CD8-positive, alpha-beta memory T cell (primary cell): ENCODE measurements around the gene ACTR3C. TPM values are rescaled to one million over a fixed set of nuclear protein-coding genes. Genes with fewer than 3 reads are reported as not detected.

Experiments
- CTCF ChIA-PET: fragments of 350-600 bp; sonication (Branson Sonifier 250); formaldehyde crosslinking; loops from one replicate; lab custom pipeline; 2021; ENCODE audit warnings: antibody characterized with exemption; lab: Charles Lee
- POLR2A ChIA-PET: fragments of 350-600 bp; sonication (Branson Sonifier 250); formaldehyde crosslinking; loops from one replicate; lab custom pipeline; 2021; ENCODE audit warnings: antibody characterized with exemption; lab: Charles Lee
- DNase-seq, 5 donors: peaks; one replicate each; pipeline versions ENCODE4 v3.0.0 to v3.0.0-alpha.2; 2020 to 2022; ENCODE audit warnings: mixed read lengths in 1 of 5
- H3K27ac ChIP-seq: one replicate; pipeline ENCODE4 v1.7.0; 2013; ENCODE audit warnings: low read depth, mild to moderate bottlenecking, low read length, moderate library complexity
- H3K27me3 ChIP-seq: 2 replicates; pipeline ENCODE4 v1.7.0; 2013; ENCODE audit warnings: low read length, mild to moderate bottlenecking; ENCODE audit not compliant: insufficient read depth, poor library complexity, severe bottlenecking
- H3K36me3 ChIP-seq: 2 replicates; pipeline ENCODE4 v1.7.0; 2013; ENCODE audit warnings: mild to moderate bottlenecking, low read length, moderate library complexity; ENCODE audit not compliant: insufficient read depth
- H3K4me1 ChIP-seq: 2 replicates; pipeline ENCODE4 v1.7.0; 2013; ENCODE audit warnings: mild to moderate bottlenecking, low read length, moderate library complexity; ENCODE audit not compliant: insufficient read depth
- H3K4me3 ChIP-seq: 2 replicates; pipeline ENCODE4 v1.7.0; 2013; ENCODE audit warnings: mild to moderate bottlenecking, low read length
- H3K9me3 ChIP-seq: 2 replicates; pipeline ENCODE4 v1.7.0; 2013; ENCODE audit warnings: mild to moderate bottlenecking, low read length
- H3K27ac Mint-ChIP-seq, 8 donors: one replicate each; pipeline ENCODE4 v1.8.0; 2020 to 2021; ENCODE audit warnings: mixed read lengths in 8 of 8, mild to moderate bottlenecking in 6 of 8, inconsistent platforms in 3 of 8, moderate library complexity in 3 of 8
- H3K27me3 Mint-ChIP-seq, 2 donors: one replicate each; pipeline ENCODE4 v1.8.0; 2020 to 2021; ENCODE audit warnings: mixed read lengths in 2 of 2, mild to moderate bottlenecking in 1 of 2, moderate library complexity in 1 of 2
- H3K36me3 Mint-ChIP-seq, 3 donors: one replicate each; pipeline ENCODE4 v1.8.0; 2020 to 2021; ENCODE audit warnings: mixed read lengths in 3 of 3, inconsistent platforms in 1 of 3, mild to moderate bottlenecking in 1 of 3
- H3K4me1 Mint-ChIP-seq, 3 donors: one replicate each; pipeline ENCODE4 v1.8.0; 2020 to 2021; ENCODE audit warnings: mixed read lengths in 3 of 3, inconsistent platforms in 1 of 3, mild to moderate bottlenecking in 1 of 3
- H3K4me3 Mint-ChIP-seq, 7 donors: one replicate each; pipeline ENCODE4 v1.8.0; 2020 to 2021; ENCODE audit warnings: mixed read lengths in 7 of 7, mild to moderate bottlenecking in 6 of 7, moderate library complexity in 4 of 7, inconsistent platforms in 2 of 7
- H3K9me3 Mint-ChIP-seq, 5 donors: one replicate each; pipeline ENCODE4 v1.8.0; 2020 to 2022; ENCODE audit warnings: mixed read lengths in 5 of 5, mild to moderate bottlenecking in 3 of 5, moderate library complexity in 2 of 5, inconsistent platforms in 1 of 5
- polyA plus RNA-seq: library from polyadenylated mRNA; unstranded; fragments of 300-500 nt; fragmentation: Illumina TruSeq; gene quantifications from one replicate; pipeline ENCODE4 v1.2.3, GENCODE V29; 2021
- total RNA-seq, 2 experiments: library from RNA; stranded (reverse); gene quantifications; one replicate each; pipeline ENCODE4 v1.2.3, GENCODE V29; 2021

ACTR3C gene
- total and polyA plus RNA-seq, 3 experiments from 2014 or later, result 4.5 to 6.6 (median 4.7) TPM

DNA sequence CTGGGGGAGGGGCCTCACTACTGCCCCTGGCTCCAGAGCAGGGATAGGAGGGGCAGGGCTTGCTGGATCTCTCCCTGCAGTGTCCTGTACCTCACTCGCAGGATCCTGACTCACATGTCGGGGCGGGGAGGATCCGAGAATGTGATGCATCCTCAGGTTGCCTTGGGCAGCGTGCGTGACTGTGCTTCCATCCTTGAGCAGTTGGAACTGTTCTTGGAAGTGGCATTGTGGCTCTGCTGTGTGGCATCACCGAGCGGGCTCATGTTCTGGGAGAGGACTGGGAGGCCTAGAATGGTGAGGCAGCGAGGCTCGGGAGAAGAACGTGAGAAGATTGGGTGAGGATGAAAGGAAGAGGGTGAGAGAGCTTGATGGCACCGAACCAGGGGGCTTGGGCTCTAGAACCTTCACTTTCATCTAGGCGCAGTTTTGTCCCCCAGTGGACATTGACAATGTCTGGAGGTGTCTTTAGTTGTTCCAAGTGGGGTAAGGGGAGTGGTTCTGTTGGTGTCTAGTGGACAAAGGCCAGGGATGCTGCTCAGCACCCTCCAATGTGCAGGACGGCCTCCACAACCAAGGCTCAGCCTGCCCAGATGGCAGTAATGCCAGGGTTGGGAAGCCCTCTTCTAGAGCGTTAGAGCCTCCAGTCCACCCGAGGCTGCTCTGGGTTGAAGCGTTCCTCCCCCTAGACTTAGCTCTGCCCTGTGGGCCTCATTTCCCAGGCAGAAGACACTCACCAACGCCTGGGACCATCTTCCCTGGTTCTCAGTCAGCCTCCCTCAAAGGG lies 9.7 kb upstream of the ACTR3C start:
- no peaks in the 10 kb centered on the region for H3K27me3 Mint-ChIP-seq
- CTCF ChIA-PET, result no interaction called here

DNA sequence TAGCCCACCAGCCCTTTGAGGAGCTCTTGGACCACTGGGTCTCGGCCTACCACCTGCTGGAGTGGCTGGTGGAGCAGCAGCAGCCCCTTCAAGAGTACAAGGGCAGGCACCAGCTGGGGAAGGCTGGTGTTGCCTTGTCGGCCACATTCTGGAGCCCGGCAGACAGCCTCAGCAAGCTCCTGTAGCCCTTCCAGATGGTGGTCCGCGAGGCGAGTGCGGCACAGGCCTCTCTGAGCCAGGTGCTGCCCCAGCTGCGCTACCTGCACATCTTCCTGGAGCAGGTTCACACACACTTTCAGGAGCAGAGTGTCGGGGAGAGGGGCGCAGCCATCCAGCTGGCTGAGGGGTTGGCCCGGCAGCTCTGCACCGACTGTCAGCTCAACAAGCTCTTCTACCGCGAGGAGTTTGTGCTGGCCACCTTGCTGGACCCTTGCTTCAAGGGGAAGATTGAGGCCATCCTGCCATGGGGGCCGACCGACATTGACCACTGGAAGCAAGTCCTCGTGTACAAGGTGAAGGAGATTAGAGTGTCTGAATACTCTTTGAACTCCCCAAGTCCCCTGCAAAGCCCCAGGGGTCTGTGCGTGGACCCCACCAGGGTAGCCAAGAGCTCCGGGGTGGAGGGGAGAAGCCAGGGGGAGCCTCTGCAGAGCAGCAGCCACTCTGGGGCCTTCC lies 7.0 kb upstream of the ACTR3C start:
- Mint-ChIP-seq H3K36me3 (peaks cover 0 to 52% (median 13%) of the 10 kb centered on the region in 3 donors), H3K9me3 (no peaks in the 10 kb centered on the region), H3K4me3 (no peak overlapping the region), H3K27ac (no peak overlapping the region), H3K4me1 (peaks cover 0 to 12% (median 6%) of the 10 kb centered on the region in 3 donors), H3K27me3 (no peaks in the 10 kb centered on the region)
- Histone ChIP-seq H3K4me1 (no peaks in the 10 kb centered on the region), H3K4me3 (no peak overlapping the region), H3K36me3 (peaks cover 22% of the 10 kb centered on the region), H3K27me3 (no peaks in the 10 kb centered on the region), H3K27ac (no peak overlapping the region), H3K9me3 (no peaks in the 10 kb centered on the region)
- ChIA-PET POLR2A (no interaction called here), CTCF (no interaction called here)
- no peak for DNase-seq

More for the DNA sequence above, 9.7 kb upstream of the ACTR3C start:
- Mint-ChIP-seq H3K4me1 (peaks cover 0 to 6% (median 0%) of the 10 kb centered on the region in 3 donors), H3K4me3 (no peak overlapping the region), H3K27ac (no peak overlapping the region), H3K36me3 (peaks cover 0 to 42% (median 9%) of the 10 kb centered on the region in 3 donors), H3K9me3 (no peaks in the 10 kb centered on the region)
- Histone ChIP-seq H3K4me3 (no peak overlapping the region), H3K27me3 (no peaks in the 10 kb centered on the region), H3K9me3 (no peaks in the 10 kb centered on the region), H3K36me3 (peaks cover 4% of the 10 kb centered on the region), H3K4me1 (no peaks in the 10 kb centered on the region), H3K27ac (no peak overlapping the region)
- POLR2A ChIA-PET, result no interaction called here
- no peak for DNase-seq

- Mint-ChIP-seq H3K27ac (no peak overlapping the region), H3K9me3 (no peaks in the 10 kb centered on the region), H3K4me1 (peaks cover 8 to 20% (median 15%) of the 10 kb centered on the region in 3 donors), H3K4me3 (no peak overlapping the region), H3K27me3 (no peaks in the 10 kb centered on the region), H3K36me3 (peaks cover 0 to 56% (median 13%) of the 10 kb centered on the region in 3 donors)
- no peak for DNase-seq
- peaks cover under 1% of the 10 kb centered on the region for H3K4me1 ChIP-seq
- no peak overlapping the region for H3K4me3 ChIP-seq
- no peaks in the 10 kb centered on the region for H3K27me3 ChIP-seq
- H3K27ac ChIP-seq, result no peak overlapping the region
- POLR2A ChIA-PET, result no interaction called here
- peaks cover 22% of the 10 kb centered on the region for H3K36me3 ChIP-seq
- H3K9me3 ChIP-seq, result no peaks in the 10 kb centered on the region
- CTCF ChIA-PET, result no interaction called here
Observed at GRCh38 chr7:150329331-150330120, 6.2 kb upstream of the ACTR3C start.

DNA sequence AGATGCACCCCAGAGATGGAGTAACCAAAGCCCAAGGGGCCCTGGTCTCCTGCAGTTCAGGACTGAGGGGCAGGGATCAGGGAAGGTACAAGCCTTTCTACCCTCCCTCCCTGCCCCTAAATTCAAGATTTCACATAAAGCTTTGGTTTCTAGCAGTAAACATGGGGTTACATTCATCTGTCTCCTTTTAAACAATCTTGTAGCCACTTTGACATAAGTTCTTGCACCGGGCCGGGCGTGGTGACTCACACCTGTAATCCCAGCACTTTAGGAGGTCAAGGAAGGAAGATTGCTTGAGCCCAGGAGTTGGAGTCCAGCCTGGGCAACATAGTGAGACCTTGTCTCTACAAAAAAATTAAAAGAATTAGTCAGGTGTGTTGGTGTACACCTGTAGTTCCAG lies 4.0 kb upstream of the ACTR3C start:
- POLR2A ChIA-PET, result no interaction called here
- H3K36me3 ChIP-seq, result peaks cover 22% of the 10 kb centered on the region
- H3K4me3 ChIP-seq, result no peak overlapping the region
- no peak overlapping the region for H3K27ac ChIP-seq
- H3K4me1 ChIP-seq, result peaks cover 10% of the 10 kb centered on the region
- DNase-seq, result no peak
- Mint-ChIP-seq H3K4me3 (no peak overlapping the region), H3K4me1 (peaks cover 22 to 38% (median 32%) of the 10 kb centered on the region in 3 donors), H3K36me3 (peaks cover 0 to 68% (median 13%) of the 10 kb centered on the region in 3 donors), H3K9me3 (no peaks in the 10 kb centered on the region), H3K27me3 (no peaks in the 10 kb centered on the region), H3K27ac (no peak overlapping the region)
- H3K27me3 ChIP-seq, result no peaks in the 10 kb centered on the region
- no peaks in the 10 kb centered on the region for H3K9me3 ChIP-seq
- CTCF ChIA-PET, result no interaction called here

DNA sequence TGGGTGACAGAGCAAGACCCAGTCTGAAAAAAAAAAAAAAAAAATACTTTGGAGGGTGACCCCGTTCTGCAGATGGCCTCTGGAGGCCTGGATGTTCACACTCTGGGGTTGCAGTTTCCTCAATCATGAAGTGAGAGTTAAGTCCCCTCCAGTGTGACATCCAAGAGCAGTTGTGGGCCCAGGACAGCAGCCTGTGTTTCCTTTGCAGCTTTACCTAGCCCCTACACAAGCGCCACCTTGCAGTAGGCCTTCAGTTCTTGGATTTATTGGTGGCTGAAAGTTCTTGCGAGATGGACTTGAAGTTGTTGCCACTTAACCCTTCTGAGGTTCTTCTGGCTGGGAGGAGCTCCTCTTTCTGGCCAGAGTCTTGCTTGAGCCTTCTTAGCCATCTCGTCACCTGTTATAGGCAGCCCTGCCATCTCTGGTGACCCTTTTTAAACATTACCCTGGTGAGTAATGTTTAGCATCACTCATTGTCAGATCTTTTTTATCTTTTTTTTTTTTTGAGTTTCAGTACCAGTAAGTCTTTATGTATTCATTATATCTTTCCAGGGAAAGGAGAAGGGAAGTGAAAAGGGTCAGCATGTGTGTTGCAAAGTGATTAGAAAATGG lies 3.4 kb upstream of the ACTR3C start:
- Mint-ChIP-seq H3K36me3 (peaks cover 0 to 68% (median 13%) of the 10 kb centered on the region in 3 donors), H3K27ac (peak overlapping the region in 1 of 8 donors; percentile 3), H3K27me3 (no peaks in the 10 kb centered on the region), H3K9me3 (no peaks in the 10 kb centered on the region), H3K4me1 (peaks cover 27 to 43% (median 37%) of the 10 kb centered on the region in 3 donors), H3K4me3 (peak overlapping the region in 1 of 7 donors; percentile 0)
- ChIA-PET CTCF (interaction anchor here (1.4 kb wide), 1 partner anchor 10 kb away, joined by 4 read pairs; no protein-coding TSS in a partner anchor), POLR2A (no interaction called here)
- peaks cover 15% of the 10 kb centered on the region for H3K4me1 ChIP-seq
- H3K36me3 ChIP-seq, result peaks cover 22% of the 10 kb centered on the region
- H3K9me3 ChIP-seq, result no peaks in the 10 kb centered on the region
- no peak for DNase-seq
- H3K4me3 ChIP-seq, result no peak overlapping the region
- H3K27ac ChIP-seq, result peak overlapping the region; percentile 6
- H3K27me3 ChIP-seq, result no peaks in the 10 kb centered on the region

DNA sequence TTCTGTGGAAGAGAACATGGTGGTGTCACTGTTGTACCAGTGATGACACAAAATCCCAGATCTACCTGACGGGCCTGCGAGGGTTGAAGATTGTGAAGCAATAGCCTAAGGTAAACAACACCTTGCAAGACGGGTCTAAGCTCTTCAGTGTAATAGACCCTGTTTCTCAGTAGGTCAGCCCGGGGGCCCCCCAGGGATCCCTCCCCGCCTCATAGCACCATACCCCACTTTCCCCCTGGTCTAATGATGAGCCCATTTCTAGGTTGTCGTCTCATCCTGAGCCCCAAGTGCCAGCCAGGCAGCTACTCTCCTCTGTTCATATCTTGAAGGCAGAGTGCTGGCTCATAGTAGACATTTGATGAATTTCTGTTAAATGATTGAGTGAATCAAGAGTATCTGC lies 2.6 kb upstream of the ACTR3C start:
- no peaks in the 10 kb centered on the region for H3K9me3 ChIP-seq
- Mint-ChIP-seq H3K4me3 (peak overlapping the region in 2 of 7 donors; percentile 6 to 97), H3K27me3 (no peaks in the 10 kb centered on the region), H3K27ac (peak overlapping the region in 5 of 8 donors; percentile 3 to 68 (median 31)), H3K9me3 (no peaks in the 10 kb centered on the region), H3K36me3 (peaks cover 0 to 62% (median 11%) of the 10 kb centered on the region in 3 donors), H3K4me1 (peaks cover 33 to 50% (median 44%) of the 10 kb centered on the region in 3 donors)
- peak overlapping the region; percentile 92 for H3K27ac ChIP-seq
- no peaks in the 10 kb centered on the region for H3K27me3 ChIP-seq
- peaks cover 22% of the 10 kb centered on the region for H3K36me3 ChIP-seq
- POLR2A ChIA-PET, result no interaction called here
- peaks cover 18% of the 10 kb centered on the region for H3K4me1 ChIP-seq
- H3K4me3 ChIP-seq, result no peak overlapping the region
- CTCF ChIA-PET, result interaction anchor here (1.4 kb wide), 1 partner anchor 10 kb away, joined by 4 read pairs; no protein-coding TSS in a partner anchor
- no peak for DNase-seq

GRCh38 chr7:150325110-150325611 lies 1.8 kb upstream of the ACTR3C start:
- peaks cover 33 to 53% (median 45%) of the 10 kb centered on the region in 3 donors for H3K4me1 Mint-ChIP-seq
- POLR2A ChIA-PET, result no interaction called here
- no peaks in the 10 kb centered on the region for H3K9me3 ChIP-seq
- H3K27ac Mint-ChIP-seq, result peak overlapping the region; percentile 61 to 99 (median 97)
- peak overlapping the region; percentile 92 for H3K27ac ChIP-seq
- no peaks in the 10 kb centered on the region for H3K9me3 Mint-ChIP-seq
- H3K4me3 ChIP-seq, result peak overlapping the region; percentile 64
- no peak for DNase-seq
- CTCF ChIA-PET, result interaction anchor here (1.1 to 1.4 kb wide), 2 partner anchors 9 to 31 kb away, joined by 3 to 4 read pairs; no protein-coding TSS in a partner anchor
- H3K4me3 Mint-ChIP-seq, result peak overlapping the region; percentile 66 to 100 (median 97)
- peaks cover 25% of the 10 kb centered on the region for H3K4me1 ChIP-seq
- H3K27me3 ChIP-seq, result no peaks in the 10 kb centered on the region
- H3K36me3 Mint-ChIP-seq, result peaks cover 0 to 59% (median 11%) of the 10 kb centered on the region in 3 donors
- peaks cover 18% of the 10 kb centered on the region for H3K36me3 ChIP-seq
- H3K27me3 Mint-ChIP-seq, result no peaks in the 10 kb centered on the region
